Rectal smooth muscle tissue (tissue), 1 donor: Measurements from ENCODE around the gene DNAAF5.

ENCODE experiments used
- H3K27ac ChIP-seq: one replicate; pipeline ENCODE4 v1.7.0; 2013; ENCODE audit warnings: low read depth, low read length, inconsistent platforms
- H3K27me3 ChIP-seq: one replicate; pipeline ENCODE4 v1.7.0; 2013; ENCODE audit warnings: low read length; ENCODE audit not compliant: control insufficient read depth, insufficient read depth
- H3K36me3 ChIP-seq: one replicate; pipeline ENCODE4 v1.7.0; 2013; ENCODE audit warnings: low read length; ENCODE audit not compliant: control insufficient read depth, insufficient read depth
- H3K4me1 ChIP-seq: one replicate; pipeline ENCODE4 v1.7.0; 2013; ENCODE audit warnings: low read length; ENCODE audit not compliant: control insufficient read depth, insufficient read depth
- H3K4me3 ChIP-seq: one replicate; pipeline ENCODE4 v1.7.0; 2013; ENCODE audit warnings: low read length
- H3K9ac ChIP-seq: one replicate; pipeline ENCODE4 v1.7.0; 2013; ENCODE audit warnings: low read length

Gene DNAAF5

GRCh38 chr7:726084-726853, at the start of gene DNAAF5:
Gene DNAAF5 (plus strand): TSS chr7:726699. CDS start chr7:726721, 22 bp downstream.
- Histone ChIP-seq H3K4me3 (peak within 1 kb of the TSS; percentile 87), H3K27ac (peak within 1 kb of the TSS; percentile 57), H3K4me1 (peaks cover 4% of the 10 kb centered on the region), H3K36me3 (peaks cover 6% of the 10 kb centered on the region), H3K9ac (peak within 1 kb of the TSS; percentile 81), H3K27me3 (no peaks in the 10 kb centered on the region)

GRCh38 chr7:676972-677385, 49.5 kb upstream of the DNAAF5 start:
- Histone ChIP-seq H3K9ac (no peak overlapping the region), H3K4me3 (no peak overlapping the region), H3K36me3 (peaks cover 11% of the 10 kb centered on the region), H3K4me1 (peaks cover 4% of the 10 kb centered on the region), H3K27ac (no peak overlapping the region), H3K27me3 (no peaks in the 10 kb centered on the region)

GRCh38 chr7:680411-681127, 45.9 kb upstream of the DNAAF5 start:
- Histone ChIP-seq H3K36me3 (peaks cover 11% of the 10 kb centered on the region), H3K27me3 (no peaks in the 10 kb centered on the region), H3K9ac (no peak overlapping the region), H3K27ac (no peak overlapping the region), H3K4me1 (no peaks in the 10 kb centered on the region), H3K4me3 (no peak overlapping the region)

- Histone ChIP-seq H3K27me3 (no peaks in the 10 kb centered on the region), H3K4me1 (no peaks in the 10 kb centered on the region), H3K36me3 (peaks cover 7% of the 10 kb centered on the region), H3K27ac (no peak overlapping the region), H3K4me3 (no peak overlapping the region), H3K9ac (no peak overlapping the region)
Observed at GRCh38 chr7:681551-682307, 44.8 kb upstream of the DNAAF5 start.

- Histone ChIP-seq H3K4me3 (no peak overlapping the region), H3K4me1 (no peaks in the 10 kb centered on the region), H3K9ac (no peak overlapping the region), H3K27ac (no peak overlapping the region), H3K27me3 (no peaks in the 10 kb centered on the region), H3K36me3 (peaks cover 7% of the 10 kb centered on the region)
Observed at GRCh38 chr7:682810-683209, 43.7 kb upstream of the DNAAF5 start.

- peaks cover 7% of the 10 kb centered on the region for H3K36me3 ChIP-seq
Observed at GRCh38 chr7:683526-684205, 42.8 kb upstream of the DNAAF5 start.

GRCh38 chr7:684416-684815, 42.1 kb upstream of the DNAAF5 start:
- Histone ChIP-seq H3K36me3 (peaks cover 6% of the 10 kb centered on the region), H3K9ac (no peak overlapping the region), H3K27me3 (no peaks in the 10 kb centered on the region), H3K4me1 (no peaks in the 10 kb centered on the region), H3K27ac (no peak overlapping the region), H3K4me3 (no peak overlapping the region)

More at GRCh38 chr7:683526-684205, 42.8 kb upstream of the DNAAF5 start:
- no peak overlapping the region for H3K4me3 ChIP-seq
- H3K27me3 ChIP-seq = no peaks in the 10 kb centered on the region
- no peak overlapping the region for H3K27ac ChIP-seq
- no peak overlapping the region for H3K9ac ChIP-seq
- no peaks in the 10 kb centered on the region for H3K4me1 ChIP-seq

GRCh38 chr7:685540-685939, 41.0 kb upstream of the DNAAF5 start:
- Histone ChIP-seq H3K27me3 (no peaks in the 10 kb centered on the region), H3K9ac (no peak overlapping the region), H3K4me1 (no peaks in the 10 kb centered on the region), H3K4me3 (no peak overlapping the region), H3K27ac (no peak overlapping the region), H3K36me3 (no peaks in the 10 kb centered on the region)

GRCh38 chr7:690478-691360, 35.8 kb upstream of the DNAAF5 start:
- H3K4me3 ChIP-seq = no peak overlapping the region
- no peaks in the 10 kb centered on the region for H3K27me3 ChIP-seq
- H3K9ac ChIP-seq = no peak overlapping the region
- H3K27ac ChIP-seq = no peak overlapping the region
- no peaks in the 10 kb centered on the region for H3K4me1 ChIP-seq
- no peaks in the 10 kb centered on the region for H3K36me3 ChIP-seq

- H3K27ac ChIP-seq = no peak overlapping the region
- no peak overlapping the region for H3K9ac ChIP-seq
- H3K4me3 ChIP-seq = no peak overlapping the region
- H3K27me3 ChIP-seq = no peaks in the 10 kb centered on the region
- no peaks in the 10 kb centered on the region for H3K4me1 ChIP-seq
- H3K36me3 ChIP-seq = no peaks in the 10 kb centered on the region
Observed at GRCh38 chr7:691361-692045, 35.0 kb upstream of the DNAAF5 start.

GRCh38 chr7:693280-693679, 33.2 kb upstream of the DNAAF5 start:
- H3K27me3 ChIP-seq = no peaks in the 10 kb centered on the region
- no peak overlapping the region for H3K4me3 ChIP-seq
- no peaks in the 10 kb centered on the region for H3K36me3 ChIP-seq
- H3K27ac ChIP-seq = no peak overlapping the region
- no peak overlapping the region for H3K9ac ChIP-seq
- H3K4me1 ChIP-seq = no peaks in the 10 kb centered on the region
